GM10266 (cell line): ENCODE data around the gene PDIA2.

ENCODE experiments used
- DNase-seq: peaks from one replicate; pipeline ENCODE4 v3.0.0; 2012; ENCODE audit errors: extremely low spot score
- CTCF ChIP-seq: IDR thresholded peaks from 2 replicates; pipeline ENCODE4 v1.5.1; 2012; ENCODE audit warnings: mild to moderate bottlenecking, low read depth; ENCODE audit not compliant: control insufficient read depth, insufficient read depth; ENCODE audit errors: missing control alignments

PDIA2 gene

GRCh38 chr16:284204-285120, 1.5 kb downstream of the PDIA2 start:
- DNase-seq = no peak
- no peak for TF ChIP-seq CTCF

- TF ChIP-seq CTCF = no peak
- no peak for DNase-seq
Observed at GRCh38 chr16:285146-286055, 2.4 kb downstream of the PDIA2 start.

GRCh38 chr16:286491-287297, 3.7 kb downstream of the PDIA2 start:
- DNase-seq = no peak
- no peak for TF ChIP-seq CTCF

GRCh38 chr16:287298-287811, 4.4 kb downstream of the PDIA2 start:
- DNase-seq = no peak
- TF ChIP-seq CTCF = no peak

- DNase-seq = no peak
- no peak for TF ChIP-seq CTCF
Observed at GRCh38 chr16:287981-288920, 5.3 kb downstream of the PDIA2 start.

GRCh38 chr16:289395-289997, 6.5 kb downstream of the PDIA2 start:
- no peak for TF ChIP-seq CTCF
- DNase-seq = no peak
